GM21526 (cell line): Measurements from ENCODE around the gene SRPRB.

Experiments used
- ATAC-seq: cut with Tn5 transposase; IDR thresholded peaks from one replicate; pipeline ENCODE4 v1.9.1; 2021; ENCODE audit warnings: moderate library complexity; ENCODE audit not compliant: unreplicated experiment, low FRiP score

The SRPRB gene

GRCh38 chr3:133805702-133806475 is at the start of gene SRPRB:
TSS of gene SRPRB (plus strand) at chr3:133805815. CDS start at chr3:133805849, 34 bp downstream.
- ATAC-seq: peak; percentile 96

GRCh38 chr3:133756716-133757694 is 48.6 kb upstream of the SRPRB start:
- ATAC-seq: no peak

GRCh38 chr3:133757701-133758567 is 47.7 kb upstream of the SRPRB start:
- ATAC-seq: no peak

GRCh38 chr3:133758568-133758928 is 47.1 kb upstream of the SRPRB start:
- ATAC-seq: no peak

- ATAC-seq: no peak
These were observed 46.5 kb upstream of the SRPRB start for GRCh38 chr3:133758964-133759739.

- no peak for ATAC-seq
These were observed 45.8 kb upstream of the SRPRB start for GRCh38 chr3:133759740-133760305.

- ATAC-seq: no peak
These were observed 44.7 kb upstream of the SRPRB start for GRCh38 chr3:133760916-133761315.

- ATAC-seq: no peak
These were observed 43.8 kb upstream of the SRPRB start for GRCh38 chr3:133761605-133762484.

- no peak for ATAC-seq
These were observed 43.1 kb upstream of the SRPRB start for GRCh38 chr3:133762539-133762938.

GRCh38 chr3:133763797-133764683 is 41.6 kb upstream of the SRPRB start:
- no peak for ATAC-seq

GRCh38 chr3:133765256-133765655 is 40.4 kb upstream of the SRPRB start:
- no peak for ATAC-seq

- no peak for ATAC-seq
These were observed 38.0 kb upstream of the SRPRB start for GRCh38 chr3:133767607-133768006.

- ATAC-seq: no peak
These were observed 36.1 kb upstream of the SRPRB start for GRCh38 chr3:133769536-133769935.

GRCh38 chr3:133773732-133774131 is 31.9 kb upstream of the SRPRB start:
- ATAC-seq: no peak

GRCh38 chr3:133775309-133775708 is 30.3 kb upstream of the SRPRB start:
- ATAC-seq: no peak

- ATAC-seq: no peak
These were observed 29.8 kb upstream of the SRPRB start for GRCh38 chr3:133775835-133776234.

- no peak for ATAC-seq
These were observed 28.7 kb upstream of the SRPRB start for GRCh38 chr3:133776794-133777438.
